HTERT RPE-1 (cell line): ENCODE measurements around the gene ENKUR.
"Not testable (repeated sequence)": the region's sequence is repeated elsewhere in the genome, so short reads cannot be mapped to it uniquely, and the experiment has no call there.

Source experiments
- in situ Hi-C: fragments of 300-500 bp; cut with MboI; formaldehyde crosslinking; loops from 4 replicates; pipeline ENCODE4 v1.14.3; 2020; ENCODE audit warnings: low sequenced_read_pairs

ENKUR gene

GRCh38 chr10:25024528-25024927 lies 8.6 kb upstream of the ENKUR start:
- in situ Hi-C loops: no loop called here

- in situ Hi-C loops: no loop called here
Observed at GRCh38 chr10:25023278-25023677, 7.3 kb upstream of the ENKUR start.

- in situ Hi-C loops: no loop called here
Observed at GRCh38 chr10:25018703-25019102, 2.7 kb upstream of the ENKUR start.

GRCh38 chr10:25017661-25018060 lies 1.7 kb upstream of the ENKUR start:
- in situ Hi-C loops: no loop called here

GRCh38 chr10:25017154-25017590 lies 1.2 kb upstream of the ENKUR start:
- in situ Hi-C loops: no loop called here

- in situ Hi-C loops: no loop called here
Observed at GRCh38 chr10:25016376-25017153, 607 bp upstream of the ENKUR start, which contains the start of gene THNSL1. TSS of gene THNSL1 (plus strand) at chr10:25016612. CDS start at chr10:25023224, 6,612 bp downstream.

DNA sequence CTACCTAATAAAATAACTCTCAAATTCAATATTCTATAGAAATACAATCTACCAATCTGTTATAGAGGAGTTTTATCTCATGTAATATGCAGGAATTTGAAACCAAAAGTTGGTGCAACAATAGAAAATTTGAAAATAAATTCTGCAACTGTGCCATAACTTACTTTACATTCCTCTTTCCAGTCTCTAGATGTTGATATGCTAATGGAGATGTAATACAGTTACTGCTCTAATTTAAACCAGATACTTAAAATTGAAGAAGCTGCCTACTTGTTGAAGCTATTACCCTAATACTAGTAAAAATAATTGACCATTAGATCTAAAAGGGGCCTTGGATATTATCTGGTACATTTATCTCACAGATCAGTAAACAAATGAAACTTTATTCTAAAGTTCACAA lies 1.4 kb downstream of the ENKUR start:
- in situ Hi-C loops: no loop called here

DNA sequence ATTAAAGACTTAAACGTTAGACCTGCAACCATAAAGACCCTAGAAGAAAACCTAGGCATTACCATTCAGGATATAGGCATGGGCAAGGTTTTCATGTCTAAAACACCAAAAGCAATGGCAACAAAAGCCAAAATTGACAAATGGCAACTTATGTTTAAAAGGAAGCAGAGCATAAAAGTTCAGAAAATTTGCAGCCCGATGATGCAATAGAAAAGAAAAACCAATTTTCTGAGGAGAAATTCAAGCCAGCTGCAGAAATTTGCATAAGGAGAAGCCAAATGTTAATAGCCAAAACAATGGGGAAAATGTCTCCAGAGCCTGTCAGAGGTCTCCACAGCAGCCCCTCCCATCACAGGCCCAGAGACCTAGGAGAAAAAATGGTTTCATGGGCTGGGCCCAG lies 4.4 kb downstream of the ENKUR start:
- in situ Hi-C loops: not testable (repeated sequence)

- in situ Hi-C loops: no loop called here
Observed at GRCh38 chr10:24998044-24998443, 17.9 kb downstream of the ENKUR start.

- in situ Hi-C loops: no loop called here
Observed at GRCh38 chr10:24995072-24995471, 20.9 kb downstream of the ENKUR start.

DNA sequence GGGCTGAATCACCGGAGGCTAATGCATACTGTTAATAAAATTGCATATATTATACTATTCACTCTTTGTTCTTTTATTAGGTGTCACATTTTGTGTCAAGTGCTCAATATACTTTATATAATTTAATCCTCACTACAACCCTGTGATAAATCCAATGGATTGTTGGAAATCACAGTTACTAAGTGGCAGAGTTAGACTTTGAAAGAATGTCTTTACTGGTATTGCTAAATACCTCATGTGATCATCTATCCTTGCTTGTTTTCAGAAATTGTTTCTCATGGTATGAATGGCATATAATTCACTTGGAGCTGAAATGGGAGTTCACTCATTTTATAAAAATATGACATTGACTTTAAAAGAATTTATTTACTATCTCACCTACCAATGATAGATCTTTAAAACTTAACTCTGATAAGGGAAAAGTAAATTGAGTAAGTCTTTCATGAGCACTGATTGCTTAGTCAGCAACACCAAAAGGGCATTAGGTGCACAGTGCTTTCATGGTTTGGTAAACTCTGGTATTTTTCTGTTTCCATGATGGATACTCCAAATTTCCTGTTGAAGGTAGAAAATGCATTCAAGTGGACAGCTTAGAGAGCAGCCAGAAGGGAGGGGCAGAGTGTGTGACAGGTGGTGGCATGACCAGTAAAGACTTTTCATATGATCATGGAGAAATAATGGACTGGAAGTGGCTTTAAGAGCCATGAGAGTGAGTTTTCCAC lies 22.6 kb downstream of the ENKUR start:
- in situ Hi-C loops: no loop called here

- in situ Hi-C loops: no loop called here
Observed at GRCh38 chr10:24992512-24993133, 23.3 kb downstream of the ENKUR start.

- in situ Hi-C loops: no loop called here
Observed at GRCh38 chr10:24991298-24991697, 24.7 kb downstream of the ENKUR start.

DNA sequence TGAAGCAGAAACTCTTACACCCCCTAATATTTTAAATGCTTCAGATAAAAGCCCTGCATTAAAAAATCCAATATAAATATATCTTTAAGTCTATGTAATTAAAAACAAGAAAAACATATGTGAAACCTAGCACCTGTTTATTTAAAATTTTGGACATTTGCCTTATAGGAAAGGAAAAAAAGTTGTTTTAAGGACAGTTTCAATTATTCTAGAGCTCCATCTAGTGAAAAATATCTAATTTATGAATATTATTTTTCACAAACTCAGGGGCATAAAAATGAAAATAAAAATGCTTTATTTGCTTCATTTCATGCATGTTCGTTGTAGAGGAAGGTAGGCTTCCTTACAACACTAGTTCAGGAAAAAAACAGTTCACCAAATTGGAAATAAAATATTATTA lies 26.1 kb downstream of the ENKUR start:
- in situ Hi-C loops: no loop called here

GRCh38 chr10:24988831-24989640 lies 26.9 kb downstream of the ENKUR start:
- in situ Hi-C loops: no loop called here

GRCh38 chr10:24984906-24985305 lies 31.1 kb downstream of the ENKUR start:
- in situ Hi-C loops: no loop called here

DNA sequence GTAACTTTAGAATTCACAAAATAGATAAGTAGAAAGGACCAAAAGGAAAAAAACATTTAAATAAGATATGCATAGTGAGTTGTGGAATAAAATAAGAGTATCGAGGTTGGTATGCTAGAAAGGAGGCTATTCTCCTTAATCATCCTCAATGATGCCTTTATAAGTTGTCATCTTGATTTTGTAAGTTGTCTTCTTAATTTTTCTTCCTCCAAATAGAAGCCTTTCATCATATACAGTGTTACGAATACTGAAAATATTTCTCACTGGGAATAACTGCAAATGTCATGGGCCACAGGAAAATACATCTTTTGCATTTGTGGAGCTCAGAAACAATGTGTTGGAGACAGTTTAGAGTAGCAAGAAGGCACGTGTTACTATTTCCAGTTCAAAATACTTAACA lies 32.0 kb downstream of the ENKUR start:
- in situ Hi-C loops: no loop called here

GRCh38 chr10:24983130-24983529 lies 32.8 kb downstream of the ENKUR start:
- in situ Hi-C loops: no loop called here

DNA sequence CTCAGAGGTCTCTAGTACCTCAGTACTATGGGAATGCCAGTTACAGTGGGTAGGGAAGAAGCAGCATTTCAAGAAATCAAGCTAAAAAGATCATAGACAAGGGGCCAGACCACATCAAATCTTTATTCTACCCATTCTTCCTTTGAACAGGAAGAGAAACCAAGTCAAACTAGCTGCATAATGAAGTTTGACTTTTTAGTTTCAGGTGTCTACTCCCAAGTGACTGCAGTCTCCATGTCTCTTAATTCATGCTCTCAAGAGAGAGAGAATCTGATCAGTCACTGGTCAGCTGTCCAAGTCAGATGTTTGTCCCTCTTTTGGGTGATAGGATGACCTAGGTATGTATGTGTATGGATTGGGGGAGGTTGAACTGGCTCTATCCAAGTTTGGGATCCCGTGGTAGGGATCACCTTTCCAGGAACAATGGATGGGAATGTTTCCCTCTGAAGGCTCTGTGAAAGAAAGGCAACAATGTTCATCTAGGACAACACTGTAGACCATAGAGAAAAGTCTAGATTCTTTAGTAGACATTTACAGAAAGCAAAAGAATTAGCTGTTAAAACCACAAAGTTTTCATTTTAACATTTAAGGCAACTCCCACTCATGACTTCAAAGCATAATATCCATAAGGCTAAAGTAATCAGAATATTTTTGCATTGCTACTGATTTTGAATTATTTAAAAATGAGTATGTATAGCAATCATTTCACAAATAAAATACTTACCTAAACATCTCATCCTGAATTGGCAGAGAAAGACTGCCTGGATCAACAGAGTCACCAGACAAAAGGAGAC lies 33.4 kb downstream of the ENKUR start:
- in situ Hi-C loops: no loop called here

DNA sequence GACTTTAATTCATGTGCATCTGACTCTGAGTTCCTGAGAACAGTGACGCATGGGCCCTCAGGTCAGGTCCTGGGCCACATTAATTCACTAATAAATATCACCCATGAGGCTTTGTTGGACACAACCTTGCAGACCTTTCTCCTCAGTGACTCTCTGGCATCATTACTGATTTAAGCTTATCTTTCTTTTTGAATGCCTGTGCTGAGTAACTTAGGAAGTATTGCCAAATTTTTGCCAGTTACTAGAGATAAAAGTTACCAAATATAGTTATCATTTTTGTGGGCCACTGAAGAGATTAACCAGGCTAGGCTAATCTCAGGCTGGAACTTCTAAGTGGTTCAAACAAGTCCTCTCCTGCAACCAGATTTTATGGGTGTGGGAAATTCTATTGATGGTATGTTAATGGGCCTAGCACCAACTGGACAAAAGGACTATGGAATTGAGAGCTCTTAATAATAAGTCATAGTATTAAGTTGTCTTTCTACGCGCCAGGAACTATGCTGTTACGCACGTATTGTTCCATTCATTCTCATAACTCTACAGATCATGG lies 34.7 kb downstream of the ENKUR start:
- in situ Hi-C loops: no loop called here
